Loucy (cell line): ENCODE results near the gene PLXNB3.

Experiments used
- H2AFZ ChIP-seq: fragments of 200-600 bp; sonication (generic); 2 replicates; pipeline ENCODE4 v1.6.0; 2016; ENCODE audit warnings: antibody characterized with exemption, mild to moderate bottlenecking, low read length, moderate library complexity
- H3F3A ChIP-seq: fragments of 200-600 bp; 2 replicates; pipeline ENCODE4 v1.6.0; 2016; ENCODE audit warnings: antibody characterized with exemption, low read depth, mild to moderate bottlenecking
- H3K27me3 ChIP-seq: fragments of 200-600 bp; sonication (generic); 2 replicates; pipeline ENCODE4 v1.6.1; 2014; ENCODE audit warnings: low read length, mild to moderate bottlenecking; ENCODE audit not compliant: insufficient read depth, poor library complexity, severe bottlenecking
- H3K36me3 ChIP-seq: fragments of 200-600 bp; sonication (generic); 2 replicates; pipeline ENCODE4 v1.6.1; 2016; ENCODE audit warnings: low read length; ENCODE audit not compliant: insufficient read depth
- H3K4me1 ChIP-seq: fragments of 200-600 bp; sonication (generic); 2 replicates; pipeline ENCODE4 v1.5.1; 2014; ENCODE audit warnings: low read length, mild to moderate bottlenecking; ENCODE audit not compliant: insufficient read depth, poor library complexity, severe bottlenecking
- H3K4me2 ChIP-seq: fragments of 200-600 bp; sonication (generic); 2 replicates; pipeline ENCODE4 v1.6.0; 2014; ENCODE audit warnings: antibody characterized with exemption, low read length, low read depth, mild to moderate bottlenecking; ENCODE audit not compliant: poor library complexity, severe bottlenecking
- H3K4me3 ChIP-seq: fragments of 200-600 bp; sonication (generic); 2 replicates; pipeline ENCODE4 v1.5.1; 2014; ENCODE audit warnings: low read length, mild to moderate bottlenecking, mixed read lengths; ENCODE audit not compliant: poor library complexity, severe bottlenecking
- H3K79me2 ChIP-seq: fragments of 200-600 bp; sonication (generic); 2 replicates; pipeline ENCODE4 v1.6.1; 2014; ENCODE audit warnings: low read length; ENCODE audit not compliant: insufficient read depth
- H3K9ac ChIP-seq: fragments of 200-600 bp; sonication (generic); 2 replicates; pipeline ENCODE4 v1.6.0; 2014; ENCODE audit warnings: mild to moderate bottlenecking, low read depth, low read length, moderate library complexity; ENCODE audit not compliant: poor library complexity, severe bottlenecking
- H3K9me2 ChIP-seq: fragments of 200-600 bp; sonication (generic); replicated peaks from 2 replicates; pipeline ENCODE4 v1.6.1; 2016; ENCODE audit warnings: low read depth, low read length, mixed read lengths
- H3K9me3 ChIP-seq: fragments of 200-600 bp; sonication (generic); 2 replicates; pipeline ENCODE4 v1.6.1; 2014; ENCODE audit warnings: mild to moderate bottlenecking, antibody characterized with exemption, low read length, low read depth; ENCODE audit not compliant: insufficient read depth
- H4K20me1 ChIP-seq: fragments of 200-600 bp; sonication (generic); 2 replicates; pipeline ENCODE4 v1.6.0; 2014; ENCODE audit warnings: antibody characterized with exemption, low read length, mild to moderate bottlenecking; ENCODE audit not compliant: insufficient read depth, poor library complexity, severe bottlenecking
- CTCF ChIP-seq: fragments of 200-600 bp; sonication (generic); conservative IDR thresholded peaks from 2 replicates; pipeline ENCODE4 v1.5.1; 2014; ENCODE audit warnings: mild to moderate bottlenecking, antibody characterized with exemption, low read length
- EZH2phosphoT487 ChIP-seq: fragments of 200-600 bp; IDR thresholded peaks from 2 replicates; pipeline ENCODE4 v1.6.1; 2018; ENCODE audit warnings: antibody characterized with exemption, mild to moderate bottlenecking, moderate library complexity, borderline replicate concordance

The PLXNB3 gene

GRCh38 chrX:153782313-153782712 lies 18.3 kb downstream of the PLXNB3 start:
- no peaks in the 10 kb centered on the region for H4K20me1 ChIP-seq
- H3K9ac ChIP-seq = no peak overlapping the region
- no peaks in the 10 kb centered on the region for H3F3A ChIP-seq

GRCh38 chrX:153782871-153783270 lies 18.8 kb downstream of the PLXNB3 start:
- H2AFZ ChIP-seq = no peak overlapping the region
- H3K9ac ChIP-seq = no peak overlapping the region
- H3K4me1 ChIP-seq = no peaks in the 10 kb centered on the region
- H3K27me3 ChIP-seq = no peaks in the 10 kb centered on the region
- no peaks in the 10 kb centered on the region for H3K9me3 ChIP-seq
- H3K4me3 ChIP-seq = no peak overlapping the region
- H3K4me2 ChIP-seq = no peak overlapping the region
- H3F3A ChIP-seq = no peaks in the 10 kb centered on the region
- H4K20me1 ChIP-seq = no peaks in the 10 kb centered on the region
- peaks cover 6% of the 10 kb centered on the region; the same call in 1 of the 2 replicates for H3K36me3 ChIP-seq
- H3K9me2 ChIP-seq = no peaks in the 10 kb centered on the region
- no peak for TF ChIP-seq CTCF
- no peak for TF ChIP-seq EZH2phosphoT487
- H3K79me2 ChIP-seq = no peaks in the 10 kb centered on the region

More at GRCh38 chrX:153782313-153782712, 18.3 kb downstream of the PLXNB3 start:
- Histone ChIP-seq H3K27me3 (no peaks in the 10 kb centered on the region), H3K9me2 (no peaks in the 10 kb centered on the region), H3K4me3 (no peak overlapping the region), H3K9me3 (no peaks in the 10 kb centered on the region), H3K4me2 (no peak overlapping the region), H3K4me1 (no peaks in the 10 kb centered on the region), H3K36me3 (peaks cover 5% of the 10 kb centered on the region; the same call in 1 of the 2 replicates), H3K79me2 (no peaks in the 10 kb centered on the region), H2AFZ (no peak overlapping the region)
- TF ChIP-seq CTCF (no peak; the same call in 1 of the 2 replicates), EZH2phosphoT487 (no peak)

- H3K4me3 ChIP-seq = no peak overlapping the region
- no peaks in the 10 kb centered on the region for H3K79me2 ChIP-seq
- no peaks in the 10 kb centered on the region for H3K4me1 ChIP-seq
- peaks cover 8% of the 10 kb centered on the region; the same call in 1 of the 2 replicates for H3K36me3 ChIP-seq
- no peaks in the 10 kb centered on the region for H3F3A ChIP-seq
- H2AFZ ChIP-seq = no peak overlapping the region
- no peaks in the 10 kb centered on the region for H3K27me3 ChIP-seq
- no peaks in the 10 kb centered on the region for H4K20me1 ChIP-seq
- TF ChIP-seq EZH2phosphoT487 (no peak), CTCF (no peak)
- no peaks in the 10 kb centered on the region for H3K9me2 ChIP-seq
- no peak overlapping the region for H3K4me2 ChIP-seq
- no peak overlapping the region for H3K9ac ChIP-seq
- no peaks in the 10 kb centered on the region for H3K9me3 ChIP-seq
These were observed 19.4 kb downstream of the PLXNB3 start for GRCh38 chrX:153783378-153784013.
